ENCODE data around the gene CDC25B. TPM values are rescaled to one million over a fixed set of nuclear protein-coding genes. Genes with fewer than 3 reads are reported as not detected.

CDC25B gene
- total and polyA plus RNA-seq, 2 of the 8 experiments (the other 6 are each of a cell fraction or from before 2014, with no cell fraction given), result 21.7 to 31.2 TPM

DNA sequence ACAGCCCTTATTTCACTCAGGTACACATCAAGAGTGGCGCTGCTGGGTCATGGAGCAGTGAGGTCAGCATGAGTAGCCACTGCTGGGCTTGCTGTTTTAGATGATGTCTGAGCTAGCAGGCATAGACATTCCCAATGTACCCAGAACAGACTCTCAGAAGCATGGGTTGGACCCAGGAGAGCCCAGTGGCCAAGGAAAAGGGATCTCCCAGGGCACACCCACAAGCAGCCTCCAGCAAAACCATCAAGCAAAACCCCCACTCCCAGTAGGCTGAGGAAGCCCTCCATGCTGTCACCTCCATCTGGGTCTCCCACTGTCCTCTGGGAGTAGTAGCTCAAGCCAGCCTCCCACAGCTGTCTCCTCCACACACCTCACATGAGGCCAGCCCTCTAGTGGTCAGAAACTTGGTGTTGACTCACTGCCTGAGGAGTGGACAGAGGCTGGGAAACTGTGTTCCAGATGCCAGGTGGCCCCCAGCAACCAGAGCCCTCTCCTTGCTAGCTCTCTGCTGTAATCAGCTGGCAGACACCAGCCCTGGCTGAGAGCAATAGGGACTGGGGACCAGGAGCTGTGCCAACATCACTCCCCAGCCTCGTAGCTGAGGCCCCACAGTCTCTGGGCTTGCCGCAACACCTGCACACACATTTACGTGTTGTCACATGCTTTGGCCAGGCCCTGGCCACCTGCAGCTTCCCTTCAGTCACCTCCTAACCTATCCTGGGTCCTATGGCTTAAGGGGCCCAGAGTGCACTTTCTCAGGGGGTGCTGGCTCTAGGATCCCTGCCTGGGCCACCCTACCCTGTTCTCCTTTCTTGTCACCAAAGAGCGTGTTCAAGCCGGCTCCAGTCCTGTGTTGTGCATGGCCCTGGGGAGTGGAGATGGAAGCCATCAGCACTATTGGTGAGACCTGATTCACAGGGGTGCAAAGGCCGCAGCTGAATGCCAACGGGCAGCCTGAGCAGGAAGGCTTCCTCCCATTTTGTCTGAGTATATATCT, 22.3 kb downstream of the CDC25B start (continued):
- TF ChIP-seq, protein P1, sequence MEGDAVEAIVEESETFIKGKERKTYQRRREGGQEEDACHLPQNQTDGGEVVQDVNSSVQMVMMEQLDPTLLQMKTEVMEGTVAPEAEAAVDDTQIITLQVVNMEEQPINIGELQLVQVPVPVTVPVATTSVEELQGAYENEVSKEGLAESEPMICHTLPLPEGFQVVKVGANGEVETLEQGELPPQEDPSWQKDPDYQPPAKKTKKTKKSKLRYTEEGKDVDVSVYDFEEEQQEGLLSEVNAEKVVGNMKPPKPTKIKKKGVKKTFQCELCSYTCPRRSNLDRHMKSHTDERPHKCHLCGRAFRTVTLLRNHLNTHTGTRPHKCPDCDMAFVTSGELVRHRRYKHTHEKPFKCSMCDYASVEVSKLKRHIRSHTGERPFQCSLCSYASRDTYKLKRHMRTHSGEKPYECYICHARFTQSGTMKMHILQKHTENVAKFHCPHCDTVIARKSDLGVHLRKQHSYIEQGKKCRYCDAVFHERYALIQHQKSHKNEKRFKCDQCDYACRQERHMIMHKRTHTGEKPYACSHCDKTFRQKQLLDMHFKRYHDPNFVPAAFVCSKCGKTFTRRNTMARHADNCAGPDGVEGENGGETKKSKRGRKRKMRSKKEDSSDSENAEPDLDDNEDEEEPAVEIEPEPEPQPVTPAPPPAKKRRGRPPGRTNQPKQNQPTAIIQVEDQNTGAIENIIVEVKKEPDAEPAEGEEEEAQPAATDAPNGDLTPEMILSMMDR (IDR thresholded peaks at IDR 0.05; ENCODE audit: control extremely low read depth in 1 of 3, insufficient read depth in 1 of 3, low read depth in 1 of 3, low read length in 3 of 3), result peak; percentile 74 to 90 (median 75)
- no peak for TF ChIP-seq HDAC6 (IDR thresholded peaks at IDR 0.05; ENCODE audit: low read depth, low read length)
- peak; percentile 55 for TF ChIP-seq MAX (IDR thresholded peaks at IDR 0.05)
- TF ChIP-seq TAF7 (optimal IDR thresholded peaks at IDR 0.05; ENCODE audit: borderline replicate concordance, low read depth, low read length), result no peak
- TF ChIP-seq ASH2L (IDR thresholded peaks at IDR 0.05; ENCODE audit: low read length), result no peak
- no peak for TF ChIP-seq EGR1 (IDR thresholded peaks at IDR 0.05; ENCODE audit: borderline replicate concordance, low read depth, low read length)
- no peak for TF ChIP-seq KDM4A (IDR thresholded peaks at IDR 0.05; ENCODE audit: low read depth, low read length, severe bottlenecking)
- no peak for TF ChIP-seq CHD1 (IDR thresholded peaks at IDR 0.05; ENCODE audit: low read depth, low read length)
- TF ChIP-seq JUN (IDR thresholded peaks at IDR 0.05; ENCODE audit: low read depth, low read length), result no peak
- no peak for TF ChIP-seq SRF (IDR thresholded peaks at IDR 0.05; ENCODE audit: low read depth, low read length)
- TF ChIP-seq SP4 (IDR thresholded peaks at IDR 0.05; ENCODE audit: low read length), result no peak
- peak; percentile 45; the same call in 1 of the 2 replicates for TF ChIP-seq BACH1 (IDR thresholded peaks at IDR 0.05; ENCODE audit: low read length)
- TF ChIP-seq HDAC2 (IDR thresholded peaks at IDR 0.05; ENCODE audit: borderline replicate concordance in 1 of 2, low read depth in 2 of 2, low read length in 2 of 2), result no peak; a peak in 1 of 4 replicates
- TF ChIP-seq KDM5A (IDR thresholded peaks at IDR 0.05; ENCODE audit: low read length), result no peak
- TF ChIP-seq SUZ12 (IDR thresholded peaks at IDR 0.05; ENCODE audit: low read length), result no peak
- TF ChIP-seq SIRT6 (IDR thresholded peaks at IDR 0.05; ENCODE audit: low read length), result no peak
- no peak for TF ChIP-seq SIX5 (IDR thresholded peaks at IDR 0.05; ENCODE audit: low read depth, low read length)
- TF ChIP-seq EZH2 (IDR thresholded peaks at IDR 0.05; ENCODE audit: low read depth, low read length, severe bottlenecking), result no peak
- TF ChIP-seq, protein P2, sequence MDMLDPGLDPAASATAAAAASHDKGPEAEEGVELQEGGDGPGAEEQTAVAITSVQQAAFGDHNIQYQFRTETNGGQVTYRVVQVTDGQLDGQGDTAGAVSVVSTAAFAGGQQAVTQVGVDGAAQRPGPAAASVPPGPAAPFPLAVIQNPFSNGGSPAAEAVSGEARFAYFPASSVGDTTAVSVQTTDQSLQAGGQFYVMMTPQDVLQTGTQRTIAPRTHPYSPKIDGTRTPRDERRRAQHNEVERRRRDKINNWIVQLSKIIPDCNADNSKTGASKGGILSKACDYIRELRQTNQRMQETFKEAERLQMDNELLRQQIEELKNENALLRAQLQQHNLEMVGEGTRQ (IDR thresholded peaks at IDR 0.05; ENCODE audit: low read length), result no peak
- no peak for TF ChIP-seq CHD2 (IDR thresholded peaks at IDR 0.05; ENCODE audit: low read length)

Measured in H1 (cell line).